Uterus (tissue), 4 donors: ENCODE data around the gene CDH2. TPM values are rescaled to one million over a fixed set of nuclear protein-coding genes. Genes with fewer than 3 reads are reported as not detected.

Experiments used
- DNase-seq, 2 donors: peaks; one replicate each; pipeline ENCODE4 v3.0.0-alpha.2; 2019 to 2020
- H3K27ac ChIP-seq, 2 donors: fragments of 200-600 bp; sonication (generic); 1 replicate in 1 of 2; 2 replicates in 1 of 2; pipeline ENCODE4 v1.5.1; 2016 to 2018
- H3K27me3 ChIP-seq, 2 donors: fragments of 200-600 bp; sonication (generic); one replicate each; pipeline ENCODE4 v1.5.1; 2018 to 2019; ENCODE audit warnings: control low read depth in 1 of 2
- H3K36me3 ChIP-seq, 2 donors: fragments of 200-600 bp; sonication (generic); one replicate each; pipeline ENCODE4 v1.5.1; 2019; ENCODE audit warnings: control low read depth in 1 of 2
- H3K4me1 ChIP-seq, 2 donors: fragments of 200-600 bp; sonication (generic); one replicate each; pipeline ENCODE4 v1.5.1; 2018 to 2019; ENCODE audit warnings: control low read depth in 1 of 2
- H3K4me3 ChIP-seq, 2 donors: fragments of 200-600 bp; sonication (generic); 1 replicate in 1 of 2; 2 replicates in 1 of 2; pipeline ENCODE4 v1.5.1; 2018 to 2019; ENCODE audit warnings: mild to moderate bottlenecking in 1 of 2
- H3K9me3 ChIP-seq, 2 donors: fragments of 200-600 bp; sonication (generic); one replicate each; pipeline ENCODE4 v1.5.1; 2019; ENCODE audit warnings: control low read depth in 1 of 2
- POLR2A ChIP-seq, 2 donors: fragments of 450-650 bp; IDR thresholded peaks; one replicate each; pipeline ENCODE4 v1.6.1; 2016; ENCODE audit warnings: antibody characterized with exemption in 2 of 2, mild to moderate bottlenecking in 1 of 2, moderate library complexity in 1 of 2
- intact Hi-C: fragments of 100-400 bp; cut with DNase I; formaldehyde crosslinking; loops from one replicate; pipeline ENCODE4 v1.15.1; 2023; ENCODE audit warnings: low total_unique reads
- total RNA-seq, 4 donors: library from RNA; depleted of rRNA in 3 of 4; stranded (reverse); fragments of >200 nt in 3 of 4; gene quantifications; one replicate each; pipeline versions ENCODE4 v1.1.0 to v1.2.4, GENCODE V29; 2014 to 2023
- TF ChIP-seq, protein P1 (sequence below), 4 experiments: fragments of 200-600 bp in 2 of 4; fragments of 450-650 bp in 2 of 4; sonication (generic) in 2 of 4; IDR thresholded peaks; one replicate each; pipeline ENCODE4 v1.5.1; 2016 to 2019; ENCODE audit warnings: antibody characterized with exemption in 4 of 4, mild to moderate bottlenecking in 2 of 4, moderate library complexity in 1 of 4
- donor health status: DM: yes; HTN: yes; CAD: no.

CDH2 gene
- total RNA-seq, result 10 to 100 TPM in 1 of 4 donors, 1 to 10 TPM in 2, under 1 TPM in 1; 0.26 to 58.2 (median 1.9) TPM

DNA sequence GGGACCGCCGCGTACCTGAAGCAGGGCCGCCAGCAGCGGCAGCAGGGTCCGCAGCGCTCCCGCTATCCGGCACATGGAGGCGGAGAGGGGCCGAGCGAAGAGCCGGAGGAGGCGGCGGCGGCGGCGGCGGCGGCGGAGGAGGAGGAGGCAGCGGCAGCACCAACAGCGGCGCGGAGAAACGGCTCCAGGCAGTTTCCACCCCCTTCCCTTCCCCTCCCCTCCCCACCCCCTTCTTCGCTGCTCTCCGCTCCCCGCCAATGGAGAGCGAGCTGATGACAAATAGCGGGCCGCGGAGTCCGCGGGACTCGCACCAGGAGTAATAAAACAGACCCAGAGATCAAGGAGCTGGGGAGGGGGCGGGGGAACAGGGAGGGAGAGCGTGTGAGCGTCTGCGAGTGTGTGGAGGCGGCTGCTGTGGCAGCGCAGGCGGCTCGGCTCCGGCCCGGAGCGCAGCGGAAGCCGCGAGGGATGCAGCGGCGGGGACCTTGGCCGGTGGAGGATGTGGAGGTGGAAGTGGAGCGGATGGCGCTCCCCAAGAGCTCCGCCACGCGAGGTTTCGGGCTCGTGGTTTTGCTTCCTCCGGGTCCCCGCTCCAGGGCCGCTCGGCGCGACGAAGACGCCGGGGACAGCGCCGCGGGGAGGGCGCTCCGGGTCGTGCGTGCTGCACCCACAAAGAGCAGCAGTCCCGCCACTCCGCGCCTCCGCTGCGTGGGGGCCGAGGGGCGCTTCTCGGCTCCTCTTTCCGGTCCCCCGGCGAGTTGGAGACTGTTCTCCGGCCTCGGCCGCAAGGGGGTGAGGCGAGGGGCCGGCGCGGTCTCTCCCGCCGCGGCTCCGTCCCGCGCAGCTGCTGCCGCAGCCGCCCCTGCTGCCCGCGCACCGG is at the start of gene CDH2:
Gene CDH2 (minus strand): TSS at position 183 of the 880 bp plus-strand sequence. CDS start 108 bp downstream, at position 75.
- intact Hi-C loops, result no loop called here
- peak within 1 kb of the TSS; percentile 45 to 52 for H3K4me3 ChIP-seq
- DNase-seq, result peak; percentile 20
- peaks cover 0 to 4% of the 10 kb centered on the region in 2 donors for H3K4me1 ChIP-seq
- H3K27me3 ChIP-seq, result peaks cover 4 to 18% of the 10 kb centered on the region in 2 donors
- peak within 1 kb of the TSS; percentile 40 to 42 for H3K27ac ChIP-seq
- H3K36me3 ChIP-seq, result no peaks in the 10 kb centered on the region
- TF ChIP-seq POLR2A (IDR thresholded peaks at IDR 0.05), result no peak
- TF ChIP-seq, protein P1, sequence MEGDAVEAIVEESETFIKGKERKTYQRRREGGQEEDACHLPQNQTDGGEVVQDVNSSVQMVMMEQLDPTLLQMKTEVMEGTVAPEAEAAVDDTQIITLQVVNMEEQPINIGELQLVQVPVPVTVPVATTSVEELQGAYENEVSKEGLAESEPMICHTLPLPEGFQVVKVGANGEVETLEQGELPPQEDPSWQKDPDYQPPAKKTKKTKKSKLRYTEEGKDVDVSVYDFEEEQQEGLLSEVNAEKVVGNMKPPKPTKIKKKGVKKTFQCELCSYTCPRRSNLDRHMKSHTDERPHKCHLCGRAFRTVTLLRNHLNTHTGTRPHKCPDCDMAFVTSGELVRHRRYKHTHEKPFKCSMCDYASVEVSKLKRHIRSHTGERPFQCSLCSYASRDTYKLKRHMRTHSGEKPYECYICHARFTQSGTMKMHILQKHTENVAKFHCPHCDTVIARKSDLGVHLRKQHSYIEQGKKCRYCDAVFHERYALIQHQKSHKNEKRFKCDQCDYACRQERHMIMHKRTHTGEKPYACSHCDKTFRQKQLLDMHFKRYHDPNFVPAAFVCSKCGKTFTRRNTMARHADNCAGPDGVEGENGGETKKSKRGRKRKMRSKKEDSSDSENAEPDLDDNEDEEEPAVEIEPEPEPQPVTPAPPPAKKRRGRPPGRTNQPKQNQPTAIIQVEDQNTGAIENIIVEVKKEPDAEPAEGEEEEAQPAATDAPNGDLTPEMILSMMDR (IDR thresholded peaks at IDR 0.05), result no peak
- H3K9me3 ChIP-seq, result no peaks in the 10 kb centered on the region

DNA sequence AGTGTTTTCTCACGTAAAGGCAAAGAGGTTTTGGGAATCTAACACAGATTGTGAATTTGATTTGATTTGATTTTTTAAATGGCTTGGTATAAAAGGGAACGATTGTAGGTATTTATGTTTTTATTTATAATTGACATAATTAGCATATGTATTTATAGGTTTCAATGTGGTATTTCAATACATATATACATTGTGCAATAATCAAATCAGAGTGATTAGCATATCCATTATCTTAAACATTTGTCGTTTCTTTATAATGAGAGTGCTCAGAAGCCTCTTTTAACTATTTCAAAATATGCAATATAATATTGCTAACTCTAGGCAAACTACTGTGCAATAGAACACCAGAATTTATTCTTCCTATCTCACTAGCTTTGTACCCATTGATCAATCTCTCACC is 35.1 kb upstream of the CDH2 start:
- Histone ChIP-seq H3K27me3 (no peaks in the 10 kb centered on the region), H3K4me1 (no peaks in the 10 kb centered on the region), H3K27ac (no peak overlapping the region), H3K9me3 (no peaks in the 10 kb centered on the region), H3K36me3 (no peaks in the 10 kb centered on the region), H3K4me3 (no peak overlapping the region)
- intact Hi-C loops, result no loop called here
- TF ChIP-seq, protein P1 (IDR thresholded peaks at IDR 0.05), result no peak
- TF ChIP-seq POLR2A (IDR thresholded peaks at IDR 0.05), result no peak
- no peak for DNase-seq

DNA sequence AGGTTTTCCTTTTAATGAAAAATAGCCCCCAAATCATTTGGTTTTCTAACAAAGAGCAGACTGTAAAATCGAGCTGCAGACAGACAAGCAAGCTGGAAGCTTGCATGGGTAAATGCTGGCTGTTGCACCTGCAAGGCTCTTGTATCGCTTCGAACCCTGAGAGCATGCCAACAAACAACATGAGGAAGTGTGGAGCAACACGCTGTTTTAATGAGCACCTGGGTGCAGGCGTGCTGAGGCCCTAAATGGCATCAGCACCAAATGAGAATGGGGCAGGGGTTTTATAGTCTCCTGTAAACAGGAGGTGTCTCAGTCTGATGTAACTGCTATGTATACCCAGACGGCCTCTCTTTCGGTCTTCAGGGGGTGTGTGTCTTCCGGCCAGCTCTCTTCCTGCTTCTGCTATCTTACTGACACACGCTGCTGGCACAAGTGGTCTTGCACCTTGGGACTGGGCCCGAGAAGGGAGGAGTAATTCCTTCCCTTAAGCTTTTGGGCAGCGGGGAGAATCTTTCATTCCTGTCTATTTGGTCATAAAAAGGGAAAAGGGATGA is 31.9 kb upstream of the CDH2 start:
- DNase-seq, result no peak
- Histone ChIP-seq H3K36me3 (no peaks in the 10 kb centered on the region), H3K9me3 (no peaks in the 10 kb centered on the region), H3K27ac (no peak overlapping the region), H3K4me3 (no peak overlapping the region), H3K4me1 (no peaks in the 10 kb centered on the region), H3K27me3 (no peaks in the 10 kb centered on the region)
- TF ChIP-seq, protein P1 (IDR thresholded peaks at IDR 0.05), result no peak
- no peak for TF ChIP-seq POLR2A (IDR thresholded peaks at IDR 0.05)
- intact Hi-C loops, result no loop called here

DNA sequence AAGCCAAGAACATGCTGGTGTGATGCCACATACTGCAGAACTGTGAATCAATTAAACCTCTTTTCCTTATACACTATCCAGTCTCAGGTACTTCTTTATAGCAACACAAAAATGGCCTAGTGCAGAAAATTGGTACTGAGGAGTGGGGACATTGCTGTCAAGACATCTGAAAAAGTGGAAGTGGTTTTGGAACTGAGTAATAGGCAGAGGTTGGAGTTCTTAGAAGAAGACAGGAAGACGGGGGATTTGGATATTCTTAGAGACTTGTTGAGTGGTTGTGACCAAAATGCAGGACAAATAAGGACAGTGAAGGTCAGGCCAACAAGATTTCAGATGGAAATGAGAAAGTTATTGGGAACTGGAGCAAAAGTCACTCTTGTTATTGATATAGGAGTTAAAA is 31.3 kb upstream of the CDH2 start:
- no peak for DNase-seq
- intact Hi-C loops, result no loop called here
- H3K4me1 ChIP-seq, result no peaks in the 10 kb centered on the region
- H3K27ac ChIP-seq, result no peak overlapping the region
- no peaks in the 10 kb centered on the region for H3K27me3 ChIP-seq
- H3K4me3 ChIP-seq, result no peak overlapping the region
- no peaks in the 10 kb centered on the region for H3K9me3 ChIP-seq
- TF ChIP-seq, protein P1 (IDR thresholded peaks at IDR 0.05), result no peak
- no peak for TF ChIP-seq POLR2A (IDR thresholded peaks at IDR 0.05)
- no peaks in the 10 kb centered on the region for H3K36me3 ChIP-seq

DNA sequence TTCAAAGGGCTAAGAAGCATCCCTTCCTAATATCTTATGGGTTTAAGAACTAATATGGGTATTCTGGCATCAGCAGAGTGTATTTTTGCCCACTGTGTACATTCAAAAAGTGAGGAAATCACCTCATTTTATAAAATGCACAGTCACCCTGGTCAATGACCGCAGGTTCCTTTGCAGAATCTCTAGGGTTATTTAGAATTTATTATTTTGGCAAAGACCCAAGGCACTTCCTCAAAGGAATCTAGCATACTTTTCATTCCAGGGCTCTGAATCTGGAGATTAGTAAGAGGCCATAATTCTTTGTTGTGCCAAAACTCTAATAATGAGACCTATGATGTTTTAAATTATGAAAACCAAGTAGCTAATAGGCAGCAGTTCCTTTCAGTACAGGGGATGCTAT is 27.2 kb upstream of the CDH2 start:
- Histone ChIP-seq H3K4me3 (no peak overlapping the region), H3K36me3 (no peaks in the 10 kb centered on the region)
- intact Hi-C loops, result no loop called here

More for the DNA sequence above, 27.2 kb upstream of the CDH2 start:
- Histone ChIP-seq H3K27me3 (no peaks in the 10 kb centered on the region), H3K9me3 (no peaks in the 10 kb centered on the region), H3K4me1 (no peaks in the 10 kb centered on the region), H3K27ac (no peak overlapping the region)
- no peak for DNase-seq
- TF ChIP-seq, protein P1 (IDR thresholded peaks at IDR 0.05), result no peak
- TF ChIP-seq POLR2A (IDR thresholded peaks at IDR 0.05), result no peak
